Breast epithelium (tissue), 3 donors: ENCODE results near the gene GNPTAB.

ENCODE experiments used
- CTCF ChIP-seq, 3 donors: fragments of 450-650 bp; IDR thresholded peaks; one replicate each; pipeline ENCODE4 v1.5.1; 2016 to 2017; ENCODE audit warnings: antibody characterized with exemption in 3 of 3, mild to moderate bottlenecking in 3 of 3, moderate library complexity in 3 of 3
- POLR2A ChIP-seq: fragments of 450-650 bp; IDR thresholded peaks from one replicate; pipeline ENCODE4 v1.6.1; 2016; ENCODE audit warnings: antibody characterized with exemption, mild to moderate bottlenecking, moderate library complexity
- POLR2AphosphoS5 ChIP-seq, 3 donors: sonication (generic); formaldehyde crosslinking; IDR thresholded peaks; one replicate each; pipeline ENCODE4 v1.6.1; 2017; ENCODE audit warnings: antibody characterized with exemption in 3 of 3

- TF ChIP-seq CTCF (IDR thresholded peaks at IDR 0.05) (no peak), POLR2A (no peak), POLR2AphosphoS5 (IDR thresholded peaks at IDR 0.05) (no peak)
Observed at GRCh38 chr12:101769865-101770264, 60.9 kb downstream of the GNPTAB start.
